Mucosa of rectum (tissue), 2 donors: Measurements from ENCODE around the gene TBC1D12.

Experiments used
- H3K27ac ChIP-seq, 2 donors: one replicate each; pipeline ENCODE4 v1.7.0; 2013; ENCODE audit warnings: inconsistent platforms in 2 of 2, low read depth in 2 of 2, low read length in 2 of 2
- H3K27me3 ChIP-seq, 2 donors: one replicate each; pipeline ENCODE4 v1.7.0; 2013; ENCODE audit warnings: low read length in 2 of 2; ENCODE audit not compliant: control insufficient read depth in 2 of 2, insufficient read depth in 2 of 2
- H3K36me3 ChIP-seq, 2 donors: one replicate each; pipeline ENCODE4 v1.7.0; 2013; ENCODE audit warnings: low read length in 2 of 2; ENCODE audit not compliant: control insufficient read depth in 2 of 2, insufficient read depth in 2 of 2
- H3K4me1 ChIP-seq, 2 donors: one replicate each; pipeline ENCODE4 v1.7.0; 2013; ENCODE audit warnings: low read length in 2 of 2, mild to moderate bottlenecking in 1 of 2; ENCODE audit not compliant: control insufficient read depth in 2 of 2, insufficient read depth in 2 of 2
- H3K4me3 ChIP-seq, 2 donors: one replicate each; pipeline ENCODE4 v1.7.0; 2013; ENCODE audit warnings: low read length in 2 of 2
- H3K9ac ChIP-seq, 2 donors: one replicate each; pipeline ENCODE4 v1.7.0; 2013; ENCODE audit warnings: low read length in 2 of 2, low read depth in 1 of 2, mild to moderate bottlenecking in 1 of 2
- H3K9me3 ChIP-seq, 2 donors: one replicate each; pipeline ENCODE4 v1.7.0; 2013; ENCODE audit warnings: low read length in 2 of 2; ENCODE audit not compliant: control insufficient read depth in 2 of 2
- donor health status: healthy.
- donor health status: Normal muscosa, but diverticular disease.

The TBC1D12 gene

DNA sequence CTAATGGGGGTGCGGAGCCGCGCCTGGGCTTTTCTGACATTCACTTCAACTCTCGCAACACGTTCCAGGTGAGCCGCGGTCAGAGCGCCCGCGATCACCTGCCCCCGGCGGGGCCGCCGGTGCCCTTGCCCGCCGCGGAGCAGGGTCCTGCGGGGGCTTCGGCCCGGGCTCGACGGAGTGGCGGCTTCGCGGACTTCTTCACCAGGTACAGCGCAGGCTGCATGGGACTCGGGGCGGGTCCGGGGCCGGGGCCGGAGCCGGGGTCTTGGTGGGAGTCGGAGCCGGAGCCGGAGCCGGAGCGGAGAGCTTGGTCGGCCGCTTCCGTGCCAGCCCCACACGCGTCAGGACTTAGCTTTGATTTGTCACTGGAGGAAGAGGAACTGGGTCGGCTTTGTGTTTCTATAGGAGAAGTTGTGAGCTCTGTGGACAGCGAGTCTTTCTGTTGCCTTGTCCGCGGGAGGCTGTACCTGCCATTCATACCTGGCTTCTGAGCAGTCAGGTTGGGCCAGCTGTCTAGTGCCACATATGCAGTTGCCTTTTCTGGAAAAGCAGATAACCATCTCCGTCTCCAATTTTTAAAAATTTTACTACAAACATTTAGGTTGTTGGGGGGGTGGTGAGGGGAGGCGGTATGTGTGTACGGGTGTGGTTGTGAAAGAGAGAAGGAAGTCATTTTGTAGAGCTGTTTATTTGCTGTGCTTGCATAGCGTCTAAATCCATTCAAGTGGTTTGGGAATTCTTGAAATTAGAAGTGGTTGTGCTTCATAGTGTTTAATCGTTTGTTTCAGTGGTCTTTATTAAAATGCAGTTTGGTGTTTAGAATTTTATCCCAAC lies 1.3 kb downstream of the TBC1D12 start:
- Histone ChIP-seq H3K27me3 (no peaks in the 10 kb centered on the region), H3K27ac (peak overlapping the region; percentile 92 to 95), H3K4me1 (peaks cover 3 to 9% of the 10 kb centered on the region in 2 donors)

DNA sequence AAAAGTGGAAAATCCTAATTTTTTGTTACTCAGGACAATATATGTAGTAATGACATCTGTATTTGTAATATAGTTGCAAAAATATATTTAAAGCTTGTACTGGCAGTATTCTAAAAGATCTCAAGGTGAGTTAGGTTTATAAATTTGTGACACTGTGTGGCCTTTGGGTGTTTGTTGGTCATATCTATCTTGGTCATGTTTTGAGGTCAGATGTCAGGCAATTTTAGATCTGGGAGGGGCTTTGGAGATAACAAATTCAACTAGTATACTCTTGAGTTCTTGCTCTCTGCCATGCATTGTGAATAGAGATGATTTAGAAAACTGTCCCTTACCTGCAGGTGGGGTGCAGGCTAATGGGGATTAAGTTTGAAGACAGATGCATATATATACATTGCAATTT lies 3.1 kb downstream of the TBC1D12 start:
- peak overlapping the region in 1 of 2 donors; percentile 3 for H3K4me3 ChIP-seq
- no peak overlapping the region for H3K9ac ChIP-seq

More for the DNA sequence above, 1.3 kb downstream of the TBC1D12 start:
- H3K9me3 ChIP-seq: no peaks in the 10 kb centered on the region
- H3K4me3 ChIP-seq: peak overlapping the region; percentile 72 to 84
- peak overlapping the region; percentile 68 to 95 for H3K9ac ChIP-seq
- no peaks in the 10 kb centered on the region for H3K36me3 ChIP-seq

DNA sequence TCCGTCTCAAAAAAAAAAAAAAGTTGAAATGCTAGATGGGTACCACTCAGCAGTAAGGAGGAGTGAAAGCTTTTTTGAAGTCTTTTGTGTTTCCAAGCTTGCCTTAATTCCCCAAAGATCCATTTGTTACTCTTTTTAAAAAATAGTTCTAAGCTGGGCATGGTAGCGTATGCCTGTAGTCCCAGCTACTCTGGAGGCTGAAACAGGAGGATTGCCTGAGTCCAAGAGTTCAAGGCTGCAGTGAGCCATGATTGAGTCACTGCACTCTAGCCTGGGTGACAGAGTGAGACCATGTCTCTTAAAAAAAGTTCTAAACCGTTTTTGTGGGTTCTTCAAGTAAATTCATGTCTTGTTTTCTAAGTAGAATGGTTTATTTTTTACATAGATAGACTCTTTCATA lies 5.3 kb downstream of the TBC1D12 start:
- no peaks in the 10 kb centered on the region for H3K9me3 ChIP-seq
- peaks cover 0 to 9% of the 10 kb centered on the region in 2 donors for H3K4me1 ChIP-seq
- H3K27ac ChIP-seq: no peak overlapping the region
- H3K9ac ChIP-seq: no peak overlapping the region
- H3K36me3 ChIP-seq: no peaks in the 10 kb centered on the region
- H3K27me3 ChIP-seq: no peaks in the 10 kb centered on the region
- H3K4me3 ChIP-seq: no peak overlapping the region

More for the DNA sequence above, 3.1 kb downstream of the TBC1D12 start:
- H3K4me1 ChIP-seq: peaks cover 3 to 9% of the 10 kb centered on the region in 2 donors
- no peak overlapping the region for H3K27ac ChIP-seq
- H3K9me3 ChIP-seq: no peaks in the 10 kb centered on the region
- no peaks in the 10 kb centered on the region for H3K27me3 ChIP-seq
- no peaks in the 10 kb centered on the region for H3K36me3 ChIP-seq

DNA sequence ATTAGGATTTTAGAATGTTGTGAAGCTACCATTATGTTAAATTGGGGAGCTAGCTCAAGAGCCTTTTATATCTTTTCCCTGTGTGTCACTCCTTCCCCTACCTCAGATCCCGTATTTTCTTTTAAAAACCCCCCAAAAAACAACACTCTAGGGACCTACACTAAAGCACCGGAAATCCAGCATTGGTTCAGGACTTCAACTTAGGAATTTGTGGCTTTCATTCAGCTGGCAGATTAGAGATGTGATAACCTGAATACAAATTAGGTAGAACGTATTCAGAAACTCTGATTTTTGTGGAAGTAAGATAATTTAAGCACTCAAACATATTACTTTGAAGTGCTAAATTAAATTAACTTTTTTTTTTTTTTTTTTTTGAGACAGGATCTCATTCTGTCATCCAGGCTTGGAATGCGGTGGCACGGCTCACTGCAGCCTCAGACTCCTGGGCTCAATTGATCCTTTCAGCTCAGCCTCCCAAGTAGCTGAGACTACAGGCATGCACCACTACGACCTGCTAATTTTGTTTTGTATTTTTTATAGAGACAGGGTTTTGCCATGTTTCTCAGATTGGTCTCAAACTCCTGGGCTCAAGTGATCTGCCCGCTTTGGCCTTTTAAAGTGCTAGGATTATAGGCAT lies 6.8 kb downstream of the TBC1D12 start:
- Histone ChIP-seq H3K4me1 (peaks cover 0 to 9% of the 10 kb centered on the region in 2 donors), H3K9me3 (no peaks in the 10 kb centered on the region), H3K9ac (no peak overlapping the region), H3K36me3 (no peaks in the 10 kb centered on the region), H3K4me3 (no peak overlapping the region), H3K27me3 (no peaks in the 10 kb centered on the region), H3K27ac (no peak overlapping the region)

DNA sequence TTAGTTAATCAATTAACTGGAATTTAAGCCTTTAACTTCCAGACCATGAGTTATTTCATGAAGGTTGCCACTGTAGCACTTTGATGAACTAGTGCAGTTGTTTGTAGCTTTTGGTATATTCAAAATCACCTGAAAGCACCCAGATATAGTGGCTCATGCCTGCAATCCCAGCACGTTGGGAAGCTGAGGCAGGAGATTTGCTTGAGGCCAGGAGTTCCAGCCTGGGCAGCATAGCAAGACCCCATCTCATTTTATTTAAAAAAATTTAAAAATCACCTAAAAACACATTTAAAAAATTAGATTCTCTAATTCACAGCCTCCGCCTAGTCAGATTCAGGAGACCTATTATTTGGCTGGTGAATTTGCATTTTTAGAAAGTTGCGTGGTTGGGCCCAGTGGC lies 9.0 kb downstream of the TBC1D12 start:
- H3K4me3 ChIP-seq: no peak overlapping the region
- no peaks in the 10 kb centered on the region for H3K9me3 ChIP-seq
- no peaks in the 10 kb centered on the region for H3K36me3 ChIP-seq
- no peak overlapping the region for H3K9ac ChIP-seq
- no peaks in the 10 kb centered on the region for H3K4me1 ChIP-seq
- H3K27me3 ChIP-seq: no peaks in the 10 kb centered on the region
- no peak overlapping the region for H3K27ac ChIP-seq

DNA sequence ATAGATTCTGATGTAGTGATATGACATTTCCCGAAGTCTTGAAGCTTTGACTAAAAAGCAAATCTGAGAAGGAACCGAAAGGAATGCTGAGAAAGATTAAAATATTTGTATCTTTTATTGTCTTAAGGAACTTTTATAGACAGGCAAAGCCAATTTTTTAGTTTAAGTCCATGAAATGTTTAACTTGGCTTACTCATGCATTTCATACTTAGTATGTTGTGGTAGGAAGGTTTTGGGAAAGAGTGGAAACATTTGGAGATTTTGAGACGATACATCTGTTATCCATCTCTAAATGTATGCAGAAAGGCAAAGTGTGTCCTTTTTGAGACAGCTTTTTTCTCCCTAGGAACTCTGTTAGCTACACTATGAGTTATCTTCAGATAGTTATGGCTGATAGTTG lies 10.1 kb downstream of the TBC1D12 start:
- H3K9ac ChIP-seq: no peak overlapping the region
- no peaks in the 10 kb centered on the region for H3K27me3 ChIP-seq
- H3K27ac ChIP-seq: no peak overlapping the region
- H3K4me1 ChIP-seq: no peaks in the 10 kb centered on the region
- no peaks in the 10 kb centered on the region for H3K9me3 ChIP-seq
- no peaks in the 10 kb centered on the region for H3K36me3 ChIP-seq
- no peak overlapping the region for H3K4me3 ChIP-seq

DNA sequence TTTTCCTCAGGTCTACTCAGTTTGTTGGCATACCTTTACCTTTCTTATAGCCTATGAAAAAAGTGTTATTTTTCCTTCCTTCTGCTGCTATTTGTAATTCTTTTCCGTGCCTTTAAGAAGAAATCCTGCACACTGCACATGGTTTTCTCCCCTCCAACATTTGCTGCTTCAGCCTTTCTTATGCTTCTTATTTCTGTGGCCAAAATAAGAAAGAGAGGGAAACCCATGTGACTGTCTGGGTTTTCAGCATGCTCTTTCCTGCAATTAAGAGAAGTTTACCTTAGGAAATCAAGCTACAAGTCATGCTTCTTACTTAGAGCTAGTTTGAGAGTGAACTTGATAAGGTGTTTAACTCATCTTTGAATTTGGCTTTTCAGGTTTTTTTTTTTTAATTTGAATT lies 11.0 kb downstream of the TBC1D12 start:
- Histone ChIP-seq H3K9me3 (no peaks in the 10 kb centered on the region), H3K4me1 (no peaks in the 10 kb centered on the region), H3K4me3 (no peak overlapping the region), H3K36me3 (no peaks in the 10 kb centered on the region), H3K9ac (no peak overlapping the region), H3K27ac (no peak overlapping the region), H3K27me3 (no peaks in the 10 kb centered on the region)

DNA sequence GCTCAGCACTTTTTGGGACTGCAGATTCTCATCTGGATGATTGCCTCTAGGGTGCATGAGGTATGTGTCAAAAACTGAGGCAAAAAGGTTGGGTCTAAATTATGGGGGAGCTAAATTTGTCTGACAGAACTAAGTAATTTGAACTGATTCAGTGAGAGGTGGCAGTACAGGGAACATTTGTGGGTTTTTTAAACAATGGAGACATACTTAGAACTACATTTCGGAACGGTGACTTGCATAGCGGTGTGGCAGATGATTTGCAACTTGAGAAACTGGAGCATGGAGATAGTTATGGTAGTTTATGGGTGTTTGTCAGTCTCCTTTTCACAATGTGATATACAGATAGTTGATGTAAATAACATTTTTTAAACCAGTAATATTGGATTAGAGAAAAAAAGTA lies 14.6 kb downstream of the TBC1D12 start:
- H3K4me1 ChIP-seq: no peaks in the 10 kb centered on the region
- H3K27me3 ChIP-seq: no peaks in the 10 kb centered on the region
- no peak overlapping the region for H3K27ac ChIP-seq
- no peaks in the 10 kb centered on the region for H3K36me3 ChIP-seq
- H3K9ac ChIP-seq: no peak overlapping the region
- no peak overlapping the region for H3K4me3 ChIP-seq
- H3K9me3 ChIP-seq: no peaks in the 10 kb centered on the region

DNA sequence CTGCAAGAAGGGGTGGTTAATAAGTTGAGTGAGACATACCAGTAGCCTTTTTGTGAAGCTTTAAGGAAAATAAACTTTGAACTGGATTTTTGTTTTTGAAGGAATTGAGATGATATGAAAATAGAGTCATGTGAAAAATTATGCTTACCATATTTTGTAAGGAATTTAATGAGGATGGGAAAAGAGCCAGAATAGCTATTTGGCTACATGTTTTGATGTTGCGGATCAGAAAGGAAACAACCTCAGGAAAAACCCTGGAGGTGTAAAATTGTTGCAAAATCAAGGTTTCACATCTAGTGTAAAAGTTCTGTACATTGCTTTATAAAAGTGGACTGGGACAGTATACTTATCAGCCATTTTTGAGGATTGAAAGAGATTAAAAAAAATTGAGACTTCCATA lies 15.0 kb downstream of the TBC1D12 start:
- H3K9ac ChIP-seq: no peak overlapping the region
- no peaks in the 10 kb centered on the region for H3K9me3 ChIP-seq
- no peak overlapping the region for H3K27ac ChIP-seq
- H3K36me3 ChIP-seq: no peaks in the 10 kb centered on the region
- H3K4me1 ChIP-seq: no peaks in the 10 kb centered on the region
- H3K4me3 ChIP-seq: no peak overlapping the region
- no peaks in the 10 kb centered on the region for H3K27me3 ChIP-seq

DNA sequence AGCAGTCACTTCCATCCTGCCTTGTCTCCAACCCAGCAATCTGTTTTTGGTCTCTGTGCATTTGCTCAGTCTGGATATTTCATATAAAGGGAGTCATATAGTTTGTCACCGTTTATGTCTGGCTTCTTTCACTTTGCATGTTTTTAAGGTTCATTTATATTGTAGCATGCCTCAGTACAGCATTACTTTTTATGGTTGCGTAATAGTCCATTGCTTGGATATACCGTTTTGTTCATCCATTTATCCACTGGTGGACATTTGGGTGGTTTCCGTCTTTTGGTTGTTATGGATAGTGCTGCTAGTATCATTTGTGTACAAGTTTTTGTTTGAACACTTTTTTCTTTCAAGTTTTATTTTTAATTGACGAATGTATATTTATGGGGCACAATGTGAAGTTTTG lies 18.2 kb downstream of the TBC1D12 start:
- Histone ChIP-seq H3K9ac (no peak overlapping the region), H3K27me3 (no peaks in the 10 kb centered on the region), H3K9me3 (peaks cover 0 to 2% of the 10 kb centered on the region in 2 donors), H3K4me1 (no peaks in the 10 kb centered on the region), H3K27ac (no peak overlapping the region), H3K4me3 (no peak overlapping the region), H3K36me3 (no peaks in the 10 kb centered on the region)
